ENCODE measurements around the gene FAM217A.
"Not testable (repeated sequence)": the region's sequence is repeated elsewhere in the genome, so short reads cannot be mapped to it uniquely, and the experiment has no call there.

Gene FAM217A

GRCh38 chr6:4078691-4079471, at the start of gene FAM217A:
Gene FAM217A, minus strand, starts transcription at chr6:4079137. Its CDS starts 1,723 bp downstream, at chr6:4077414.
- DNase-seq (ENCODE audit: low read depth in 2 of 3, low spot score in 1 of 3), result no peak

- no peak for DNase-seq (ENCODE audit: low read depth in 2 of 3, low spot score in 1 of 3)
Measured at GRCh38 chr6:4128072-4128471, 49.1 kb upstream of the FAM217A start.

- no peak for DNase-seq (ENCODE audit: low read depth in 2 of 3, low spot score in 1 of 3)
Measured at GRCh38 chr6:4125933-4126864, 47.3 kb upstream of the FAM217A start.

GRCh38 chr6:4125500-4125899, 46.6 kb upstream of the FAM217A start:
- no peak for DNase-seq (ENCODE audit: low read depth in 2 of 3, low spot score in 1 of 3)

GRCh38 chr6:4124351-4124750, 45.4 kb upstream of the FAM217A start:
- no peak for DNase-seq (ENCODE audit: low read depth in 2 of 3, low spot score in 1 of 3)

- DNase-seq (ENCODE audit: low read depth in 2 of 3, low spot score in 1 of 3), result no peak
Measured at GRCh38 chr6:4115741-4116140, 36.8 kb upstream of the FAM217A start.

GRCh38 chr6:4114123-4114522, 35.2 kb upstream of the FAM217A start:
- DNase-seq (ENCODE audit: low read depth in 2 of 3, low spot score in 1 of 3), result no peak

- DNase-seq (ENCODE audit: low read depth in 2 of 3, low spot score in 1 of 3), result no peak
Measured at GRCh38 chr6:4113649-4114048, 34.7 kb upstream of the FAM217A start.

GRCh38 chr6:4112366-4112765, 33.4 kb upstream of the FAM217A start:
- DNase-seq (ENCODE audit: low read depth in 2 of 3, low spot score in 1 of 3), result no peak

- not testable (repeated sequence) for DNase-seq (ENCODE audit: low read depth in 2 of 3, low spot score in 1 of 3)
Measured at GRCh38 chr6:4109363-4109815, 30.5 kb upstream of the FAM217A start.

- no peak for DNase-seq (ENCODE audit: low read depth in 2 of 3, low spot score in 1 of 3)
Measured at GRCh38 chr6:4108561-4109093, 29.7 kb upstream of the FAM217A start.

GRCh38 chr6:4107873-4108272, 28.9 kb upstream of the FAM217A start:
- no peak for DNase-seq (ENCODE audit: low read depth in 2 of 3, low spot score in 1 of 3)

- no peak for DNase-seq (ENCODE audit: low read depth in 2 of 3, low spot score in 1 of 3)
Measured at GRCh38 chr6:4105980-4106536, 27.1 kb upstream of the FAM217A start.

GRCh38 chr6:4103929-4104328, 25.0 kb upstream of the FAM217A start:
- DNase-seq (ENCODE audit: low read depth in 2 of 3, low spot score in 1 of 3), result no peak

GRCh38 chr6:4102687-4103244, 23.8 kb upstream of the FAM217A start:
- no peak for DNase-seq (ENCODE audit: low read depth in 2 of 3, low spot score in 1 of 3)

GRCh38 chr6:4101298-4101697, 22.4 kb upstream of the FAM217A start:
- DNase-seq (ENCODE audit: low read depth in 2 of 3, low spot score in 1 of 3), result no peak

- DNase-seq (ENCODE audit: low read depth in 2 of 3, low spot score in 1 of 3), result no peak
Measured at GRCh38 chr6:4100655-4101054, 21.7 kb upstream of the FAM217A start.

GRCh38 chr6:4093288-4093687, 14.4 kb upstream of the FAM217A start:
- DNase-seq (ENCODE audit: low read depth in 2 of 3, low spot score in 1 of 3), result no peak

- no peak for DNase-seq (ENCODE audit: low read depth in 2 of 3, low spot score in 1 of 3)
Measured at GRCh38 chr6:4091941-4092340, 13.0 kb upstream of the FAM217A start.

GRCh38 chr6:4090043-4090442, 11.1 kb upstream of the FAM217A start:
- not testable (repeated sequence) for DNase-seq (ENCODE audit: low read depth in 2 of 3, low spot score in 1 of 3)

GRCh38 chr6:4088704-4089103, 9.8 kb upstream of the FAM217A start:
- no peak for DNase-seq (ENCODE audit: low read depth in 2 of 3, low spot score in 1 of 3)

Data from stimulated activated CD4-positive, alpha-beta T cell treated with anti-CD3 and anti-CD28 coated beads, Interleukin-12 subunit alpha, Interleukin-12 subunit beta, amount 100 ng/mL, for 48 hours (primary cell).